Fibroblast of lung (primary cell): Measurements from ENCODE around the gene HACE1.

ENCODE experiments used
- EZH2 ChIP-seq: IDR thresholded peaks from 2 replicates; pipeline ENCODE4 v1.5.1; 2012; ENCODE audit warnings: low read length, control low read depth, mild to moderate bottlenecking; ENCODE audit errors: missing control alignments
- TF ChIP-seq, protein P1 (sequence below), 2 donors: IDR thresholded peaks in 1 of 2; conservative IDR thresholded peaks in 1 of 2; 1 replicate in 1 of 2; 2 replicates in 1 of 2; pipeline ENCODE4 v1.5.1; 2011 to 2012; ENCODE audit warnings: low read length in 2 of 2, control low read depth in 1 of 2, inconsistent platforms in 1 of 2, low read depth in 1 of 2, mild to moderate bottlenecking in 1 of 2

DNA sequence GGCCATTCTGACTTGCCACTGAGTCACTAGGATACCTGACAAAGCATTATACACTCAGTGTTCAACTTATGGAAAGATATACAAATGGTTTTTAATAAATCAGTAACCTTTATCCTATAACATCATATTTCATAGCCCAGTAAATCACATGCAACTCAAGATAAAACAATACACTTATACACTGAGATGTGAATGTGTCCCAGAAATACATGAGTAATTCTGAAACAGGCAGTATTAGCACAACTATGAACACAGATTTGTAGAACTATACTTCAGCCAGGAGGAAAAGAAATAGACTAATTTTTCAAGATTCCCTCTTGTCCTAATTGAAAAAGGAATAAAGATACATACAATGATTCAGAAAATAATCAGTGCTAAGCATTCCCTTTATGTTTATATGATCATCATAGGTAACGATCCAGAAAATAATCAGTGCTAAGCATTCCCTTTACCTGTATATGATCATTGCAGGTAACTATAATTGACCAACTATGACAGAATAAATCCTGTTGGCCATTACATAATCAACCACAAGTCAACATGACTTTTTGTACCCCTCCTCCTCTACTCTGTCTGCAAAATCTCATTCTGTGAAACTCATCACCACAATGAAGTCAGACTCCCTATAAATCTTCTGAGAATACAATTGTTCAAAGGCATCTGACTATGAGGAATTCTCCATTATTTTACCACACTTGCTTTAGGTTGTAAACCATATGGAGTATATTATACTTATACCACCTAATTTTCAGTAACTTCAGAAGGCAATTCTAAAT lies 30.3 kb downstream of the HACE1 start:
- TF ChIP-seq, protein P1, sequence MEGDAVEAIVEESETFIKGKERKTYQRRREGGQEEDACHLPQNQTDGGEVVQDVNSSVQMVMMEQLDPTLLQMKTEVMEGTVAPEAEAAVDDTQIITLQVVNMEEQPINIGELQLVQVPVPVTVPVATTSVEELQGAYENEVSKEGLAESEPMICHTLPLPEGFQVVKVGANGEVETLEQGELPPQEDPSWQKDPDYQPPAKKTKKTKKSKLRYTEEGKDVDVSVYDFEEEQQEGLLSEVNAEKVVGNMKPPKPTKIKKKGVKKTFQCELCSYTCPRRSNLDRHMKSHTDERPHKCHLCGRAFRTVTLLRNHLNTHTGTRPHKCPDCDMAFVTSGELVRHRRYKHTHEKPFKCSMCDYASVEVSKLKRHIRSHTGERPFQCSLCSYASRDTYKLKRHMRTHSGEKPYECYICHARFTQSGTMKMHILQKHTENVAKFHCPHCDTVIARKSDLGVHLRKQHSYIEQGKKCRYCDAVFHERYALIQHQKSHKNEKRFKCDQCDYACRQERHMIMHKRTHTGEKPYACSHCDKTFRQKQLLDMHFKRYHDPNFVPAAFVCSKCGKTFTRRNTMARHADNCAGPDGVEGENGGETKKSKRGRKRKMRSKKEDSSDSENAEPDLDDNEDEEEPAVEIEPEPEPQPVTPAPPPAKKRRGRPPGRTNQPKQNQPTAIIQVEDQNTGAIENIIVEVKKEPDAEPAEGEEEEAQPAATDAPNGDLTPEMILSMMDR (conservative IDR thresholded peaks at IDR 0.05 in 1 of 2, IDR thresholded peaks at IDR 0.05 in 1 of 2; ENCODE audit: low read depth in 1 of 2, low read length in 2 of 2), result no peak
- TF ChIP-seq EZH2, result no peak
